Endothelial cell of umbilical vein (primary cell): ENCODE measurements around the gene CARD14. TPM values are rescaled to one million over a fixed set of nuclear protein-coding genes. Genes with fewer than 3 reads are reported as not detected.

Experiments used
- BruUV-seq: library from RNA; stranded (reverse); fragments of 400-500 nt; replicated peaks from 2 replicates; lab custom pipeline; 2021; lab: Mats Ljungman, UMichigan
- CTCF ChIA-PET: fragments of 300-600, 350-600 bp; sonication (Branson Sonifier 250); formaldehyde crosslinking; loops from one replicate; lab custom pipeline; 2021; ENCODE audit warnings: antibody characterized with exemption, inconsistent platforms; lab: Charles Lee
- POLR2A ChIA-PET: fragments of 300-600, 350-600 bp; sonication (Branson Sonifier 250); formaldehyde crosslinking; loops from one replicate; lab custom pipeline; 2021; ENCODE audit warnings: antibody characterized with exemption, inconsistent platforms; lab: Charles Lee
- DNase-seq: peaks from one replicate; pipeline ENCODE4 v3.0.0-alpha.2; 2011; ENCODE audit warnings: low read depth, low spot score
- FAIRE-seq: peaks from 2 replicates; lab custom pipeline; 2011; peaks lifted over from hg19 to GRCh38; lab: Jason Lieb, UNC
- H2AFZ ChIP-seq: 2 replicates; pipeline ENCODE4 v1.6.0; 2012; ENCODE audit warnings: low read depth, low read length, control low read depth, inconsistent platforms
- H3K27ac ChIP-seq: 2 replicates; pipeline ENCODE4 v1.5.1; 2011; ENCODE audit warnings: low read depth, mild to moderate bottlenecking, control low read depth, low read length, moderate library complexity; ENCODE audit not compliant: insufficient read depth
- H3K27me3 ChIP-seq, 2 experiments: 2 replicates each; pipeline versions ENCODE4 v1.6.0 to v1.6.1; 2011; ENCODE audit warnings: low read length in 2 of 2, mixed read lengths in 1 of 2; ENCODE audit not compliant: control insufficient read depth in 2 of 2, insufficient read depth in 2 of 2
- H3K36me3 ChIP-seq, 2 experiments: 2 replicates in 1 of 2; 3 replicates in 1 of 2; pipeline ENCODE4 v1.5.1; 2011; ENCODE audit warnings: low read length in 2 of 2, mild to moderate bottlenecking in 1 of 2, moderate library complexity in 1 of 2; ENCODE audit not compliant: control insufficient read depth in 2 of 2, insufficient read depth in 2 of 2; ENCODE audit errors: extremely low read depth in 1 of 2
- H3K4me1 ChIP-seq: 3 replicates; pipeline ENCODE4 v1.5.1; 2011; ENCODE audit warnings: mild to moderate bottlenecking, low read length; ENCODE audit not compliant: control insufficient read depth, insufficient read depth; ENCODE audit errors: extremely low read depth
- H3K4me2 ChIP-seq: 2 replicates; pipeline ENCODE4 v1.6.1; 2011; ENCODE audit warnings: low read length, control low read depth, mixed read lengths; ENCODE audit not compliant: insufficient read depth
- H3K4me3 ChIP-seq, 3 experiments: fragments of 200-600 bp in 1 of 3; sonication (generic), shearing (Covaris generic) in 1 of 3; replicated peaks in 1 of 3; 2 replicates each; pipeline ENCODE4 v1.5.1; 2011 to 2016; ENCODE audit warnings: control low read depth in 3 of 3, low read length in 3 of 3, mild to moderate bottlenecking in 2 of 3, inconsistent platforms in 1 of 3, low read depth in 1 of 3, moderate library complexity in 1 of 3; ENCODE audit not compliant: insufficient read depth in 1 of 3
- H3K79me2 ChIP-seq: 2 replicates; pipeline ENCODE4 v1.6.0; 2012; ENCODE audit warnings: low read length, inconsistent platforms; ENCODE audit not compliant: control insufficient read depth, insufficient read depth
- H3K9ac ChIP-seq: replicated peaks from 2 replicates; pipeline ENCODE3; 2011; ENCODE audit warnings: low read length, control low read depth; ENCODE audit not compliant: insufficient read depth; ENCODE audit errors: extremely low read depth
- H3K9me1 ChIP-seq: replicated peaks from 3 replicates; pipeline ENCODE4 v1.6.0; 2011; ENCODE audit warnings: mild to moderate bottlenecking, low read length; ENCODE audit not compliant: control insufficient read depth, insufficient read depth; ENCODE audit errors: extremely low read depth
- H3K9me3 ChIP-seq: replicated peaks from 2 replicates; pipeline ENCODE4 v1.5.1; 2012; ENCODE audit warnings: low read length, inconsistent platforms; ENCODE audit not compliant: control insufficient read depth, insufficient read depth
- H4K20me1 ChIP-seq: replicated peaks from 2 replicates; pipeline ENCODE3; 2011; ENCODE audit warnings: mild to moderate bottlenecking, low read length; ENCODE audit not compliant: control insufficient read depth, insufficient read depth; ENCODE audit errors: extremely low read depth
- EZH2 ChIP-seq: IDR thresholded peaks from 2 replicates; pipeline ENCODE4 v1.6.1; 2012; ENCODE audit warnings: borderline replicate concordance, low read depth, mild to moderate bottlenecking, moderate library complexity, low read length, inconsistent platforms; ENCODE audit not compliant: severe bottlenecking
- FOS ChIP-seq: IDR thresholded peaks from 2 replicates; pipeline ENCODE4 v1.6.1; 2011; ENCODE audit warnings: mild to moderate bottlenecking, low read length, moderate library complexity, borderline replicate concordance; ENCODE audit not compliant: insufficient read depth
- GATA2 ChIP-seq: IDR thresholded peaks from 2 replicates; pipeline ENCODE4 v1.7.0; 2011; ENCODE audit warnings: low read depth, mild to moderate bottlenecking, moderate library complexity, mixed read lengths, low read length; ENCODE audit not compliant: insufficient read length, insufficient read depth
- JUN ChIP-seq: IDR thresholded peaks from 2 replicates; pipeline ENCODE4 v1.6.1; 2011; ENCODE audit warnings: borderline replicate concordance, low read depth; ENCODE audit not compliant: insufficient read length, insufficient read depth
- MYC ChIP-seq: IDR thresholded peaks from one replicate; pipeline ENCODE4 v1.6.1; 2011; ENCODE audit warnings: mild to moderate bottlenecking, low read depth, low read length
- POLR2A ChIP-seq: IDR thresholded peaks from 2 replicates; pipeline ENCODE4 v1.6.1; 2012; ENCODE audit warnings: low read depth, mild to moderate bottlenecking, control low read depth, low read length
- POLR2AphosphoS5 ChIP-seq: IDR thresholded peaks from 2 replicates; pipeline ENCODE4 v1.6.1; 2012; ENCODE audit warnings: low read depth, mild to moderate bottlenecking, control low read depth, low read length, moderate library complexity; ENCODE audit not compliant: insufficient read depth
- dilution Hi-C: fragments of 300-500 bp; cut with MboI; formaldehyde crosslinking; loops from one replicate; pipeline ENCODE4 v1.15.0; 2019; ENCODE audit warnings: low sequenced_read_pairs; ENCODE audit not compliant: extremely low pct_ligation_motif_present
- intact Hi-C: fragments of 100-400 bp; cut with micrococcal nuclease; formaldehyde crosslinking; loops from one replicate; pipeline ENCODE4 v1.10.0; 2022
- polyA plus RNA-seq, 4 experiments: library from polyadenylated mRNA; depleted of rRNA in 3 of 4; stranded (reverse) in 3 of 4; unstranded in 1 of 4; fragments of >200 nt; gene quantifications; 2 replicates each; pipeline versions ENCODE4 v1.2.1 to v1.2.3, GENCODE V29; 2011 to 2012; ENCODE audit warnings: missing spikeins in 1 of 4
- total RNA-seq: library from RNA; stranded (reverse); gene quantifications from 2 replicates; pipeline ENCODE4 v1.2.3, GENCODE V29; 2021
- TF ChIP-seq, protein P1 (sequence below): IDR thresholded peaks from 2 replicates; pipeline ENCODE4 v1.6.1; 2011; ENCODE audit not compliant: insufficient read depth, insufficient read length
- TF ChIP-seq, protein P2 (sequence below), 2 donors: IDR thresholded peaks; 1 replicate in 1 of 2; 2 replicates in 1 of 2; pipeline ENCODE4 v1.5.1; 2011; ENCODE audit warnings: low read length in 2 of 2, mild to moderate bottlenecking in 2 of 2, moderate library complexity in 2 of 2, control low read depth in 1 of 2, inconsistent platforms in 1 of 2, low read depth in 1 of 2; ENCODE audit not compliant: insufficient read depth in 1 of 2; ENCODE audit errors: extremely low read depth in 1 of 2

The CARD14 gene
- total and polyA plus RNA-seq, 2 donors (not counting 3 experiments of a cell fraction or from before 2014, with no cell fraction given), result not detected

DNA sequence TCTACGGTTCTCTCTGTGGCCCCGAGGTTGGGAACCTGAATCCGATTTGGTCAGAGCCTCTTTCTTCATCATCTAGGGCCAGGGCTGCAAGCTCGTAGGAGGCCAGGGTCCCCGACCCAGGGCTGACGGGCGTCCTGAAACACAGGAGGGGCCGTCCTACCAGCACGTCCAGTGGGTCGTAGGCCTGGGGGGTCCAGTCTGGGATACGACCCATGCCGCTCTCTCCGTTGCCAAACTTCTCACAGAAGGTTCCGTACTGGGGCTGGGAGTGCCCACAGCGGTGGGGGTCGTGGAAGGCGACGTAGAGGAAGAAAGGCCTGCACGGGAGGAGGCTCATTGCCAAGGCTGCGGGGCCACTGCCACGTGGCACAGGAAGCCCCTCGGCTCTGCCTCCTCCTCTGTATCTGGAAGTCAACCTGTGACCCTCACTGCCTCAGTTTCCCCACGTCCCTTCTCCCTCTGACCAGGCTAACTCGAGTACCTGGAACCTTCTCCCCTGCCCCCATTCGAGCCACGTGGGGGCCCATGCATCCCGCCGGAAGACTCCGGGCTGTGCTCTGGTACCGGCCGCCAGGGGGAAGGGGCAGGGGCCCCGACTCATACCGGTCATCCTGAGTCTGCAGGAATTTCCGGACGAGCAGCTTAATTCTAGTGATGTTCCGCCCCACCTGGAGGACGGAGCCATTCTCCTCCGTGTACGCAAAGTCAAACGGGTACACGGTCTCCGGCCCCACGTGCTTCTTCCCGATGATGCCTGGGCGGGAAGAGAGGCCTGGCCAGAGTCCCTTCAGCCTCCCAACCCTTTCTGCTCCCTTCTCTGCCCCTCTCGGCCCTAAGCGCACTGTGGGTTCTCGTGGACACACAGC is 44.4 kb downstream of the CARD14 start:
- Histone ChIP-seq H3K4me3 (no peak overlapping the region), H3K4me2 (no peak overlapping the region), H2AFZ (no peak overlapping the region), H3K27me3 (no peaks in the 10 kb centered on the region), H3K9me1 (no peaks in the 10 kb centered on the region), H4K20me1 (no peaks in the 10 kb centered on the region), H3K36me3 (peaks cover 11 to 48% of the 10 kb centered on the region in 2 experiments), H3K27ac (no peak overlapping the region), H3K79me2 (peaks cover 5% of the 10 kb centered on the region), H3K9me3 (no peaks in the 10 kb centered on the region), H3K4me1 (peaks cover 3% of the 10 kb centered on the region), H3K9ac (no peak overlapping the region)
- intact Hi-C loops (no loop called here), dilution Hi-C loops (no loop called here)
- FAIRE-seq (no peak), DNase-seq (no peak)
- CTCF ChIA-PET, result no interaction called here
- no TSS peak for BruUV-seq
- TF ChIP-seq GATA2, result no peak
- no peak for TF ChIP-seq EZH2
- no peak for TF ChIP-seq POLR2AphosphoS5
- no peak for TF ChIP-seq MYC
- no peak for TF ChIP-seq FOS
- no peak for TF ChIP-seq JUN
- TF ChIP-seq, protein P1, sequence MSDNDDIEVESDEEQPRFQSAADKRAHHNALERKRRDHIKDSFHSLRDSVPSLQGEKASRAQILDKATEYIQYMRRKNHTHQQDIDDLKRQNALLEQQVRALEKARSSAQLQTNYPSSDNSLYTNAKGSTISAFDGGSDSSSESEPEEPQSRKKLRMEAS, result no peak
- TF ChIP-seq, protein P2, sequence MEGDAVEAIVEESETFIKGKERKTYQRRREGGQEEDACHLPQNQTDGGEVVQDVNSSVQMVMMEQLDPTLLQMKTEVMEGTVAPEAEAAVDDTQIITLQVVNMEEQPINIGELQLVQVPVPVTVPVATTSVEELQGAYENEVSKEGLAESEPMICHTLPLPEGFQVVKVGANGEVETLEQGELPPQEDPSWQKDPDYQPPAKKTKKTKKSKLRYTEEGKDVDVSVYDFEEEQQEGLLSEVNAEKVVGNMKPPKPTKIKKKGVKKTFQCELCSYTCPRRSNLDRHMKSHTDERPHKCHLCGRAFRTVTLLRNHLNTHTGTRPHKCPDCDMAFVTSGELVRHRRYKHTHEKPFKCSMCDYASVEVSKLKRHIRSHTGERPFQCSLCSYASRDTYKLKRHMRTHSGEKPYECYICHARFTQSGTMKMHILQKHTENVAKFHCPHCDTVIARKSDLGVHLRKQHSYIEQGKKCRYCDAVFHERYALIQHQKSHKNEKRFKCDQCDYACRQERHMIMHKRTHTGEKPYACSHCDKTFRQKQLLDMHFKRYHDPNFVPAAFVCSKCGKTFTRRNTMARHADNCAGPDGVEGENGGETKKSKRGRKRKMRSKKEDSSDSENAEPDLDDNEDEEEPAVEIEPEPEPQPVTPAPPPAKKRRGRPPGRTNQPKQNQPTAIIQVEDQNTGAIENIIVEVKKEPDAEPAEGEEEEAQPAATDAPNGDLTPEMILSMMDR (IDR thresholded peaks at IDR 0.05; ENCODE audit: extremely low read depth in 1 of 2, insufficient read depth in 1 of 2, low read depth in 1 of 2, low read length in 2 of 2), result no peak
- TF ChIP-seq POLR2A, result no peak
- POLR2A ChIA-PET, result no interaction called here
